ENCODE results near the gene P2RY11. TPM values are rescaled to one million over a fixed set of nuclear protein-coding genes. Genes with fewer than 3 reads are reported as not detected.

P2RY11 gene
- total RNA-seq, 4 donors from 2014 or later, result 0.80 to 13.8 (median 6.9) TPM

DNA sequence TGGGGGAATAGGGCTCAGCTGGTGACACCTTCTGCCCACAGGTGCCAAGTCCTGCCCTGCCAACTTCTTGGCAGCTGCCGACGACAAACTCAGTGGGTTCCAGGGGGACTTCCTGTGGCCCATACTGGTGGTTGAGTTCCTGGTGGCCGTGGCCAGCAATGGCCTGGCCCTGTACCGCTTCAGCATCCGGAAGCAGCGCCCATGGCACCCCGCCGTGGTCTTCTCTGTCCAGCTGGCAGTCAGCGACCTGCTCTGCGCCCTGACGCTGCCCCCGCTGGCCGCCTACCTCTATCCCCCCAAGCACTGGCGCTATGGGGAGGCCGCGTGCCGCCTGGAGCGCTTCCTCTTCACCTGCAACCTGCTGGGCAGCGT lies 2.1 kb downstream of the P2RY11 start:
- in situ Hi-C loops (cut with MboI; ENCODE audit: low pct_ligation_motif_present in 1 of 4, low pct_unique_long_range_greater_than_20kb in 1 of 4, low sequenced_read_pairs in 3 of 4) (loop anchor here in 1 of 4 donors (25.0 kb wide), 1 partner anchor 124 kb away; the partner anchor contains the start of gene S1PR2), intact Hi-C loops (cut with DNase I; ENCODE audit: low total_unique reads) (loop anchor here (10.0 kb wide), 1 partner anchor 121 kb away; the partner anchor contains the start of gene S1PR2)
- Histone ChIP-seq H3K36me3 (peaks cover 0 to 46% (median 13%) of the 10 kb centered on the region in 4 donors), H3K9me3 (no peaks in the 10 kb centered on the region), H3K4me3 (no peak overlapping the region), H3K27me3 (no peaks in the 10 kb centered on the region), H3K27ac (peak overlapping the region in 2 of 4 donors; percentile 5 to 49), H3K4me1 (peaks cover 2 to 10% (median 6%) of the 10 kb centered on the region in 4 donors)
- 77% methylated on average over 13 of the region's 19 CpGs; no CpG with 5 or more reads in 1 of the 2 donors for WGBS, 2 donors (ENCODE audit: low coverage in 1 of 2)
- no peak for DNase-seq
- TF ChIP-seq, protein P1, sequence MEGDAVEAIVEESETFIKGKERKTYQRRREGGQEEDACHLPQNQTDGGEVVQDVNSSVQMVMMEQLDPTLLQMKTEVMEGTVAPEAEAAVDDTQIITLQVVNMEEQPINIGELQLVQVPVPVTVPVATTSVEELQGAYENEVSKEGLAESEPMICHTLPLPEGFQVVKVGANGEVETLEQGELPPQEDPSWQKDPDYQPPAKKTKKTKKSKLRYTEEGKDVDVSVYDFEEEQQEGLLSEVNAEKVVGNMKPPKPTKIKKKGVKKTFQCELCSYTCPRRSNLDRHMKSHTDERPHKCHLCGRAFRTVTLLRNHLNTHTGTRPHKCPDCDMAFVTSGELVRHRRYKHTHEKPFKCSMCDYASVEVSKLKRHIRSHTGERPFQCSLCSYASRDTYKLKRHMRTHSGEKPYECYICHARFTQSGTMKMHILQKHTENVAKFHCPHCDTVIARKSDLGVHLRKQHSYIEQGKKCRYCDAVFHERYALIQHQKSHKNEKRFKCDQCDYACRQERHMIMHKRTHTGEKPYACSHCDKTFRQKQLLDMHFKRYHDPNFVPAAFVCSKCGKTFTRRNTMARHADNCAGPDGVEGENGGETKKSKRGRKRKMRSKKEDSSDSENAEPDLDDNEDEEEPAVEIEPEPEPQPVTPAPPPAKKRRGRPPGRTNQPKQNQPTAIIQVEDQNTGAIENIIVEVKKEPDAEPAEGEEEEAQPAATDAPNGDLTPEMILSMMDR (IDR thresholded peaks at IDR 0.05), result no peak
- no peak for TF ChIP-seq POLR2AphosphoS5 (IDR thresholded peaks at IDR 0.05)
- TF ChIP-seq POLR2A (IDR thresholded peaks at IDR 0.05), result no peak
- TF ChIP-seq EP300 (IDR thresholded peaks at IDR 0.05; ENCODE audit: low read depth), result no peak

DNA sequence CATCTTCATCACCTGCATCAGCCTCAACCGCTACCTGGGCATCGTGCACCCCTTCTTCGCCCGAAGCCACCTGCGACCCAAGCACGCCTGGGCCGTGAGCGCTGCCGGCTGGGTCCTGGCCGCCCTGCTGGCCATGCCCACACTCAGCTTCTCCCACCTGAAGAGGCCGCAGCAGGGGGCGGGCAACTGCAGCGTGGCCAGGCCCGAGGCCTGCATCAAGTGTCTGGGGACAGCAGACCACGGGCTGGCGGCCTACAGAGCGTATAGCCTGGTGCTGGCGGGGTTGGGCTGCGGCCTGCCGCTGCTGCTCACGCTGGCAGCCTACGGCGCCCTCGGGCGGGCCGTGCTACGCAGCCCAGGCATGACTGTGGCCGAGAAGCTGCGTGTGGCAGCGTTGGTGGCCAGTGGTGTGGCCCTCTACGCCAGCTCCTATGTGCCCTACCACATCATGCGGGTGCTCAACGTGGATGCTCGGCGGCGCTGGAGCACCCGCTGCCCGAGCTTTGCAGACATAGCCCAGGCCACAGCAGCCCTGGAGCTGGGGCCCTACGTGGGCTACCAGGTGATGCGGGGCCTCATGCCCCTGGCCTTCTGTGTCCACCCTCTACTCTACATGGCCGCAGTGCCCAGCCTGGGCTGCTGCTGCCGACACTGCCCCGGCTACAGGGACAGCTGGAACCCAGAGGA lies 2.6 kb downstream of the P2RY11 start:
- Histone ChIP-seq H3K27me3 (no peaks in the 10 kb centered on the region), H3K9me3 (no peaks in the 10 kb centered on the region), H3K27ac (no peak overlapping the region), H3K4me1 (peaks cover 7 to 15% (median 12%) of the 10 kb centered on the region in 4 donors), H3K36me3 (peaks cover 0 to 44% (median 12%) of the 10 kb centered on the region in 4 donors), H3K4me3 (no peak overlapping the region)
- 88% methylated on average over 30 of the region's 43 CpGs; no CpG with 5 or more reads in 1 of the 2 donors for WGBS, 2 donors (ENCODE audit: low coverage in 1 of 2)
- intact Hi-C loops (cut with DNase I; ENCODE audit: low total_unique reads), result loop anchor here (10.0 kb wide), 1 partner anchor 121 kb away; the partner anchor contains the start of gene S1PR2
- in situ Hi-C loops (cut with MboI; ENCODE audit: low pct_ligation_motif_present in 1 of 4, low pct_unique_long_range_greater_than_20kb in 1 of 4, low sequenced_read_pairs in 3 of 4), result loop anchor here in 1 of 4 donors (25.0 kb wide), 1 partner anchor 123 kb away; the partner anchor contains the start of gene S1PR2
- DNase-seq, result no peak
- TF ChIP-seq EP300 (IDR thresholded peaks at IDR 0.05; ENCODE audit: low read depth) (no peak), POLR2A (IDR thresholded peaks at IDR 0.05) (peak; percentile 1), POLR2AphosphoS5 (IDR thresholded peaks at IDR 0.05) (peak in 1 of 3 donors; percentile 21)

DNA sequence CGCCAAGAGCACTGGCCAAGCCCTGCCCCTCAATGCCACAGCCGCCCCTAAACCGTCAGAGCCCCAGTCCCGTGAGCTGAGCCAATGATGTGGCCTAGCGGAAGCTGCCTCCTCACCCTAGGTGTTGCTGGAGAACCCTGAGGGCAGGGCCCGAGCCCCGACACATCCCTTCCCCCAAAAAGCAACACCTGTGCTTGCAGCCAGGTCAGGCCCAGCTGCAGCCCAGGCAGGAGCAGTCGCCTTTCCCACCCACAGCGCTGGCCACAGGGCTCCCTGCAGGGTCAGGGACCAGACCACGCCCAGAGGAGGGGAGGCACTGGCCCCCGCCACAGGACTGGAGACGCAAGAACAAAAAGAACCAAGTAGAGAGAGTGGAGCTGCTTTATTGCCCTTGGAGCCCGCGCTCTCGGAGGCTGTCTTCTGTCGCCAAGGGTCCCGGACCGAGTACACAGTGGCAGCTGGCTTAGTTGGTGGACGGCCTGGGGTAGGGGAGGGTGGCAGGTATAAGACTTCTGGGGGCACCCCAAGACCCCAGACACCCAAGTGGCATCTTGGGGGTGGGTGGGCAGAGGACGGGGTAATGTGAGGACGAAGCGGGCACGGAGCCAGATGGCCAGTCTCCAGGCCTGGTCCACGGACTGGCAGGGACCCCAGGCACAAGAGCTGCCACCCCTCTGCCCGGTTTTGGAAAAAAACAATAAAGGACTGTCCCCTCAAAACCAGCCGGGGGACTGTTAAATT lies 3.3 kb downstream of the P2RY11 start:
- 79 to 100% methylated on average over 1 to 23 of the region's 26 CpGs for WGBS, 2 donors (ENCODE audit: low coverage in 1 of 2)
- in situ Hi-C loops (cut with MboI; ENCODE audit: low pct_ligation_motif_present in 1 of 4, low pct_unique_long_range_greater_than_20kb in 1 of 4, low sequenced_read_pairs in 3 of 4), result loop anchor here in 1 of 4 donors (25.0 kb wide), 1 partner anchor 122 kb away; the partner anchor contains the start of gene S1PR2
- TF ChIP-seq POLR2AphosphoS5 (IDR thresholded peaks at IDR 0.05), result peak in 1 of 3 donors; percentile 21
- TF ChIP-seq EP300 (IDR thresholded peaks at IDR 0.05; ENCODE audit: low read depth), result no peak
- TF ChIP-seq, protein P1 (IDR thresholded peaks at IDR 0.05), result no peak
- no peak for DNase-seq
- Histone ChIP-seq H3K27ac (no peak overlapping the region), H3K4me1 (peaks cover 8 to 18% (median 13%) of the 10 kb centered on the region in 4 donors), H3K4me3 (no peak overlapping the region), H3K27me3 (no peaks in the 10 kb centered on the region), H3K9me3 (no peaks in the 10 kb centered on the region), H3K36me3 (peaks cover 0 to 37% (median 9%) of the 10 kb centered on the region in 4 donors)
- intact Hi-C loops (cut with DNase I; ENCODE audit: low total_unique reads), result loop anchor here (10.0 kb wide), 1 partner anchor 120 kb away; the partner anchor contains the start of gene S1PR2

DNA sequence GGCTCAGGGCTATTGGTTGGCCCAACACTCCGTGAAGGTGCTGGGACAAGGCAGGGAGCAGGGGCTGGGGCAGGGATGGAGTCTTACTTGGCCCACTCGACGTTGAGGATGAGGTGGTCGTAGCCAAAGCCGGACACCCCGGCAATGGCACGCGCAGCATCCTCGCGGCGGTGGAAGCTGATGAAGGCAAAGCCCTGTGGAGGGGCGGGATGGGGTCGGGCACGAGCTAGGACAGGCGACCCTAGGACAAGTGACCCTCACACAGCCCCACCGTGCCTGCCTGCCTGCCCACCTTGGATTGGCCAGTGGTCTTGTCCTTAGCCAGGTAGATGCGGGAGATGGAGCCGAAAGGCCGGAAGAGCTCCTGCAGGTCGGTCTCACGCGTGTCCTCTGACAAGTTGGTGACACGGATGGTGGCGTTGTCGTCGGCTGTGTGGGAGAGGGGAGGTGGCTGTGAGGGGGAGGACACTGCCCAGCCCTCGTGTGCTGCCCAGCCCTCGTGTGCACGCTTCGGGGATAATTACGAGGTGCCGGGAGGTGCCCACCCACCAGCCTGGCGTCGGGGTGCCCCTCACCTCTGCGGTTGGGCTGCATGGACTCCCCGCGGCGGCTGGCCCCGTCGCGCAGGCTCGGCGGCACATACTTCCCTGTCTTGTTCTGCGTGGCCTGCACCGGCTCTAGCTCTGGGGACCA lies 4.0 kb downstream of the P2RY11 start:
- intact Hi-C loops (cut with DNase I; ENCODE audit: low total_unique reads), result loop anchor here (10.0 kb wide), 1 partner anchor 119 kb away; the partner anchor contains the start of gene S1PR2
- in situ Hi-C loops (cut with MboI; ENCODE audit: low pct_ligation_motif_present in 1 of 4, low pct_unique_long_range_greater_than_20kb in 1 of 4, low sequenced_read_pairs in 3 of 4), result loop anchor here in 1 of 4 donors (25.0 kb wide), 1 partner anchor 122 kb away; the partner anchor contains the start of gene S1PR2
- Histone ChIP-seq H3K27me3 (no peaks in the 10 kb centered on the region), H3K4me3 (no peak overlapping the region), H3K36me3 (peaks cover 0 to 30% (median 3%) of the 10 kb centered on the region in 4 donors), H3K27ac (no peak overlapping the region), H3K9me3 (no peaks in the 10 kb centered on the region), H3K4me1 (peaks cover 10 to 25% (median 17%) of the 10 kb centered on the region in 4 donors)
- TF ChIP-seq, protein P1 (IDR thresholded peaks at IDR 0.05), result no peak
- TF ChIP-seq EP300 (IDR thresholded peaks at IDR 0.05; ENCODE audit: low read depth), result no peak
- no peak for TF ChIP-seq POLR2A (IDR thresholded peaks at IDR 0.05)
- 90 to 100% methylated on average over 1 to 31 of the region's 45 CpGs for WGBS, 2 donors (ENCODE audit: low coverage in 1 of 2)
- DNase-seq, result no peak
